Activated CD8-positive, alpha-beta memory T cell treated with anti-CD3 and anti-CD28 coated beads, Interleukin-2, amount 50 U/mL, for 48 hours (primary cell): ENCODE measurements around the gene STRIP2.
"Not testable (repeated sequence)": the region's sequence is repeated elsewhere in the genome, so short reads cannot be mapped to it uniquely, and the experiment has no call there.

Experiments
- DNase-seq: peaks from one replicate; pipeline ENCODE4 v3.0.0-alpha.2; 2020

Gene STRIP2

DNA sequence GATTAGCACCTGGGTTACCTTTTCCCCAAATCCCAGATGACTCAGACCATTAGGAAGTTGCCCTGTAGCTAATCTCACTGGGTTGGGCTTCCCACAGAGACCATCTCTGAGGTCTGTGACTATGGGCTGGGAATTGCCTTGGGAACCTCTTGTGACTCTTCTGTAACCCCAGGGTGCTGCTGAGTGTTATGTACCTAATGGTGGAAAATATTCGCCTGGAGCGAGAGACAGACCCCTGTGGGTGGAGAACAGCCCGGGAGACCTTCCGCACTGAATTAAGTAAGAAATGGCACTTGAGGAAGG lies 20.0 kb downstream of the STRIP2 start:
- no peak for DNase-seq

DNA sequence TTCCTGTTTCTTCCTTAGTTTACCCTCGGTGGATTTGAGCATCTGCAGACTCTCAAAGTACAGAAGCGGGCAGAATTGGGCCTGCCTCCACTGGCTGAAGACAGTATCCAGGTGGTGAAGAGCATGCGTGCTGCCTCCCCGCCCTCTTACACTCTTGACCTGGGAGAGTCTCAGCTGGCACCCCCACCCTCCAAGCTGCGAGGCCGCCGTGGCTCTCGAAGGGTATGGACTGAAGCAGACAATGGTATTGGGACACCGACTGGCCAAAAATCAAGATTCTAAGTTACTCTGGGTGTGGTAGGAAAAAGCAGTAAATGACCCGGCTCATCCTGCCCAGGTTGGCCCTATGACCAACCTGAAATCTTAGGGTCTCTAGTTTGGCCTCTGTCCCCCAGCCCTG lies 22.2 kb downstream of the STRIP2 start:
- DNase-seq, result no peak

DNA sequence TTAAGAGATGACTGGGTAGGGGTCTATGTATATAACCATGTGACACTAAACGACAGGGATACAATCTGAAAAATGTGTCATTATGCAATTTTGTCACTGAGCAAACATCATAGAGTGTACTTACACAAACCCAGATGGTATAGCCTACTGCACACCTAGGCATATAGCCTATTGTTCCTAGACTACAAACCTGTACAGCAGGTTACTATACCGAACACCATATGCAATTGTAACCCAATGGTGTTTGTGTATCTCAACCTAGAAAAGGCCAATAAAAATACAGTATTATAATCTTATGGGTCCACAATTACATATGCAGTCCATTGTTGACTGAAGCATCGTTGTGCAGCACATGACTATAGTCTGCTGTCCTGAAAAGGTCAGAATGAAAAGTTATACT lies 22.9 kb downstream of the STRIP2 start:
- no peak for DNase-seq

DNA sequence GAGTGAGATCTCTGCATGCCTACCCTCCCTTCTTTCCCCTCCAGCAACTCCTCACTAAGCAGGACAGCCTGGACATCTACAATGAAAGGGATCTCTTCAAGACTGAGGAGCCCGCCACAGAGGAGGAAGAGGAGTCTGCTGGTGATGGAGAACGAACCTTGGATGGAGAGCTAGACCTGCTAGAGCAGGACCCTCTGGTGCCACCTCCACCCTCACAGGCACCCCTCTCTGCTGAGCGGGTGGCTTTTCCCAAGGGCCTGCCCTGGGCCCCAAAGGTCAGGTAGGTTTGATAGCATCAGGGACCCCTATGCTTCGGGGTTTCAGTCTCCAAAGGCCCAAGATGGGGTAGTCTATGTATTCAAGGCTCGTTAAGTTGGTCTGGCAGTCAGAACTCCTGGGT lies 23.9 kb downstream of the STRIP2 start:
- no peak for DNase-seq

DNA sequence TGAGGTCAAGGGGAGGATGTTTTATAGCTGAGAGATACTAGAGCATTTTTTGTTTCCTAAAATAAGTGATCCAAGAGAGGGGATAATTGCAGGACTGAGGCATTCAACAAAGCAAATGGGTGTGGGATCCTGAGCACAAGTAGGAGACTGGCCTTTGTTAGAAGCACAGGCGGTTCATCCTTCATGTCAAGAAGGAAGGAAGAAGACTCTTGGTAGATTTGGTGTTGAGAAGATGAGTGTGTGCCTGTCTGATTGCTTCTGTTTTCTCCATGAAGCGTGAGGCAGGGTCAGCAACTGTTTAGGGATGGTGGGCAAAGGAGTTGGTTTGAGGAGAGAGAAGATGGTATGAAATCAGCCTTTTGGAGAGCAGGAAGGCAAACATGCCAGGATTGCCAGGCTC lies 27.6 kb downstream of the STRIP2 start:
- DNase-seq, result no peak

DNA sequence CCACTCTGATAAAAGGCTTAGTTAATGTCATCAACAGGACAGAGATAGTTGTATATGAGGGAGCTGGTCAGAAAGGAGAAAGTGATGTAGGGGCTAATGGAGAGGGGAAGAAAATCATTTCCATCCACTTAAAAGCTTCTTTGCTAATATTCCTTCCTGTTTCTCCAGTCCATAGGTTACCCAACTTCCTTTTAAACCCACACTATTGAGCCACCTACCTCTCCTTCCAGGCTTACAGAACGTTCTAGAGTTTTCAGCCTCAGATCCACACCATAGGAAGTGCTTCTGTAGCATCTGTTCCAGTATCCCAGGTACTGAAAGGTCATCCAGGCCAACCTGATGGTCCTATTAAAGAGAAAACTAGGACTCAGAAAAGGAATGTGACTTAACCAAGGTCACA lies 28.2 kb downstream of the STRIP2 start:
- DNase-seq, result no peak

DNA sequence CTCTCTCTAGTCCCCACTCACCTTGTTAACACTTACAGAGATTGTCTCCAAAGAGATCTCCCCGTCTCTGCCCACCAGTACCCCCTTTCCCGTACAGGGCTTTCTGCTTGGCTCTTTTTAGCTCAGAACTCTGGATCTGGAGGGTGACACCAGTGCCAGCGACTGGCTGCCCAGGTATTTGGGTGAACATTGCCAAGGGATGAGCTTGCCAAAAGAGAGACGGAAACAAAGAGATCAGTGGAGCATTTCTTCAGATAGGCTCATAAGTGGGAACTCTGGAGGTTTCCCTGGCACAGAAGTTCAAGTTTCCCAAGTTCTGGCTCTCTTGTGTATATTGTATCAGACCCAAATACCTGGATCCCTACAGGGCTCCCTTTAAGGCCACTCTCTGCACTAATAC lies 30.0 kb downstream of the STRIP2 start:
- no peak for DNase-seq

DNA sequence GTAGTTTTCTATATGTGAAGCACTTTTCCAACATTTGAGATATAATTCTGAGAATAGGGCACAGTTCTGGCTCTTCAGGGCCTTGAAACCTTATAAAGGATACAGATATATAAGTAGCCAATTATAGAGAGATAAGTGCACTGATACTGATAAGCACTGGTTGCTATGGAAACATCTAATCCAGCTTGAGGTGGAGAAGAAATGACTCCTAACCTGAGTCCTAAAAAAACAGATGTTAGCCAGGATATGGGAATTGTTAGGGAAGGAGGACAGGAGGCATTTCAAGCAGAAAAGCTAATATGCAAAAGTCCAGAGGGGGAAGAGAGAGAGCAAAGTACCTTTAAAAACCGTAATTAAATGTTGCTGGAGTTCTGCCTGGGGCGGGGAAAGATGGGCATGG lies 30.8 kb downstream of the STRIP2 start:
- DNase-seq, result no peak

DNA sequence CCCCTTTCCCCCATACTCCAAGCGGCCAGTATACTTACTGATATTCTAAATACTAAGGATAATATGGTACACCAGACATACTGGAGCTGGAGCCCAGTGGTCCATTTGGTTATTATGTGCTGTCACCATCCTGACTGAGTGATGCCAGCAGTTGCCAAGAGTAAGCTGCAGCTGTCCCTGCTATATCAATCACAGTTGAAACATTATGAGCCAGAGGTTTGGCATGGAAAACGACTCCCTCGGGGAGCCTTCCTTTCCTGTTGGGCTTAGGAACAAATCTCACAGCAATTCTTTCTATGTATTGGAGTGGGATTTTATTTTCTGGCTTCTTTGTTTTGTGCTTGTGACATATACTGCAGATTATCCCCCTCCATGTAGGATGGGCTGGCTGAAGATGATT lies 32.6 kb downstream of the STRIP2 start:
- no peak for DNase-seq

DNA sequence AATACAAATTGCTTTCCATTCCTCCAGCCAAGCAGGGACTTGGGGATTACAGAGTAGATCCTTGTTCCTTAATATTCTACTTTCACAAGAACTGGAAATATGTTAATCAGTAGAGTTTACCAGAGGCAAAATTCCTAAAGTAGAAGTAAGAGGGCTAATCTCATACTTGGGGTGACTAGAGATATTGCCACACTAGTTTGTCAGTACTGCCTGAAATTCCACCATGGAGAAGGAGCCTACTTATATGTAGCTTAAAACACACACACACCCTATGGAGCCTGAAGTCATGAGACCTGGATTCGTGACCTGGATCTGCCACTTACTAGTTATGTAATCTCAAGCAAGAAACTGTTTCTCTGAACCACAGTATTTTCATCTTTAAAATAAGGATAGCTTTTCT lies 33.9 kb downstream of the STRIP2 start:
- no peak for DNase-seq

DNA sequence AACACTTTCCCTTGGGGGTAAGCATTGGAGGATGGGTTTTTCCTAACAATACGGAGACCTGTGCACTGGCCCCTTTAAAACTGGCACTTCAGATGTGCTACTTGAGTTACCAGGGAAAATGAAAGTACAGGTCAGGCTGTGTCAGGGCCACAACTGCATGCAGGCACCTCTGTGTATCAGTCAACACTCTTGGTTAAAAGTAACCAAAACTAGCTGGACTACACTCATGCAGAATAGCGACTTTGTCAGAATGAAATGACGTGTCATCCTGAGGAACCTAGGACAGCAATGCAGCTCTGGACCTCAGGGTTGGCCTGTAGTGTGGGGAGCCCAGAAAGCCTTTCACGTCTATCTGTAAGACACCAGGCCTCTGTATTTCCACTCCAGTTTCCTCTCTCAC lies 34.3 kb downstream of the STRIP2 start:
- no peak for DNase-seq

DNA sequence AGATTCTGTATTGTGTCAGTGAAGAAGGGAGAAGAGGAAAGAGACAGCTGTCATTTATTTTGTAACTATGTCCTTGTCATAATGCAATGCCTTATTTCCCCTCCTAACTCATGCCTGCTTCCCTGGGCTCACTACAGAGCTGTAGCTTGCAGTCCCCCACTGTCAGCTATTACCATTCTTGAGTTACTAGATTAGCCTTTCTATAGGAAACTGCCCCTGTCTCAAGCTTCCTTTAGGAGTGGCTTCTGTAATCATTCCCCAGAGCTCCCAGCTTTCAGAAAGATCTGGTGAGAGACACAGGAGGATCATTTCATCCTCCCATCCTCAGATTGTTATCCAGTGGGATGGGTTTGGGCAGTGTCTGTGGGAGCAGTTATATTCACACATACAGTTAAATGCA lies 35.7 kb downstream of the STRIP2 start:
- no peak for DNase-seq

DNA sequence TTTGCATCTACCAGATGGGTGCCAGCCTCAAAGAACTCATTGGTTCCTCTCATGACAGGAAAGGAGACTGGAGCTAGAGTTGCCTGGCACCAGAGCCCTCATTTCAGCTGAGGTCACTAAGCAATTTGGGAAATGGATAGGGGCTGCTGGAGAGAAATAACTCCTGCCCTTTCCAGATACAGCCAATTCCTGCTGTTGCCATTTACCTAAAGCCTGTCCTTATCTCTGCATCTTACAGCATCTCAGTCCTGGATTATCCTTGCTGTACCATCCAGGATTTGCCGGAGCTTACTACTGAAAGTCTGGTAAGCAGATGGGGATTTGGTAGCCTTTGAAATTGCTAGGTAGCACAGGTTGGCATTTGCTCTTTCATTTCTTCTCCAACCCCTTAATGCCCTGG lies 36.2 kb downstream of the STRIP2 start:
- no peak for DNase-seq

DNA sequence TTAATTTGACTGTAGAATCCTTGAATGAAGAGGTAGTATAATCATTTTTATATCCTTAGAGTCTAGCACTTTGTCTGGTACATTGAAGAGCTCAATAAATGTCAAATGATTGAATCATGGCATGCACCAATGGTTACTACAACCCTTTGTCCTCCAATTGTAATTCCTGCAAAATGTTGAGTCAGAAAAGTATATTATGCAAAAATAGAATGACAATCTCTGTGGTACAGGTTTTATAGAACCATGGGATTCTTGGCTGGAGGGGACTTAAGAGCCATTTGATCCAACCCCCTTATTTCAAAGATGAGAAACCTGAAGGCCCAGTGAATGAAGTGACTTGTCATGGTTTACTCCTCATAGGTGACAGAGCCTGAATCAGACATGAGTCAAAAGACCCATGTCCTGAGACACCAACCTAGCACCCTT lies 37.2 kb downstream of the STRIP2 start:
- no peak for DNase-seq

DNA sequence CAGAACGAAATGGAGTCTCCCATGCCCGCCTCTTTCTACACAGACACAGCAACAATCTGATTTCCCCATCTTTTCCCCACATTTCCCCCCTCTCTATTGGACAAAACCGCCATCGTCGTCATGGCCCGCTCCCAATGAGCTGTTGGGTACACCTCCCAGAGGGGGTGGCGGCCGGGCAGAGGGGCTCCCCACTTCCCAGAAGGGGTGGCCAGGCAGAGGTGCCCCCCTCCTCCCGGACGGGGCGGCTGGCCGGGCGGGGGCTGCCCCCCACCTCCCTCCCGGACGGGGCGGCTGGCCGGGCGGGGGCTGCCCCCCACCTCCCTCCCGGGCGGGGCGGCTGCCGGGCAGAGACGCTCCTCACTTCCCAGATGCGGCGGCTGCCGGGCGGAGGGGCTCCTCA lies 41.7 kb downstream of the STRIP2 start:
- not testable (repeated sequence) for DNase-seq

DNA sequence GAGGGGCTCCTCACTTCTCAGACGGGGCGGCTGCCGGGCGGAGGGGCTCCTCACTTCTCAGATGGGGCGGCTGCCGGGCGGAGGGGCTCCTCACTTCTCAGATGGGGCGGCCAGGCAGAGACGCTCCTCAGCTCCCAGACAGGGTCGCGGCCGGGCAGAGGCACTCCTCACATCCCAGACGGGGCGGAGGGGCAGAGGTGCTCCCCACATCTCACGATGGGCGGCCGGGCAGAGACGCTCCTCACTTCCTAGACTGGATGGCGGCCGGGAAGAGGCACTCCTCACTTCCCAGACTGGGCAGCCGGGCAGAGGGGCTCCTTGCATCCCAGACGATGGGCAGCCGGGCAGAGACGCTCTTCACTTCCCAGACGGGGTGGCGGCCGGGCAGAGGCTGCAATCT lies 42.2 kb downstream of the STRIP2 start:
- not testable (repeated sequence) for DNase-seq

DNA sequence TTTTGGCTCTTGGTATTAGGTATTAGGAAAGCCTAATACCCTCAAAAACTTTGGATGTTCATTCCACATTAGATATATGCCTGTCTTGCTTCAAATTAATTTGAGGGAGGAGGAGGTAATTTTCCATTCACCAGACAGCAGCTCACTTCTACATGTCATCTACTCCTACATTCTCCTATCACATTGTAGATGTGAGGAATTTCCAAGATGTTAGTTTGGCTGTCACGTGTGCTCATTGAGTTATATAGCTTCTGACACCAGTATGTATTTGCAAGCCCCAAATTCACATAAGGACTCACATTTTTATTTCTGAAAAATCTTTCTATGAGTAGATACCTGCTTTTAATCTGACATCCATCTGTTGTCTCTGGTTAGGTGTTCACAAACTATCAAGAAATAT lies 45.6 kb downstream of the STRIP2 start:
- no peak for DNase-seq

DNA sequence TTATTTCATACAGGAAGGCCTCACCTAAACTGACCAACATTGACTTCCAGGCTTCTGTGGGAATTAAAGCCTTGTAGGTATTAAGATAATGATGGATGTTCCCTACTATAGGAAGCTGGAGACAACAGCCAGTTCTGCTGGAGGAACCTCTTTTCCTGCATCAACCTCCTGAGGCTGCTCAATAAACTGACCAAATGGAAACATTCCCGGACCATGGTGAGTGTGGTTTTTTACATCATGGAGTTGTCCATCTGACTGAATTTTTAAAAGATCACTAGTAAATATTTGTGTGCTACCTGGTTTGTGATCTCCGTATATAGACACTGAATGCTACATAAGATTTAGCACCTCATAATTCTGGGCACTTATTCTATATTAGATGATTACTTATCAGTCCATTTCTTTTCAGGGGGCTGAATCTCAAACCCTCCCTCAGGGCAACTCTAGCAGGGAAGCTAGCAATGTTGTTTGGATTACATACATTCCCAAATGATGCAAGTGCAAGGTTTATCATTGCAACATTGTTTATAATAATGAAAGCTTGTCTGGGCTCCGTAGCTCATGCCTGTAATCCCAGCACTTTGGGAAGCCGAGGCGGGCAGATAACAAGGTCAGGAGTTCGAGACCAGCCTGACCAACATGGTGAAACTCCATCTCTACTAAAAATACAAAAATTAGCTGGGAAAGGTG lies 46.6 kb downstream of the STRIP2 start:
- DNase-seq, result no peak

DNA sequence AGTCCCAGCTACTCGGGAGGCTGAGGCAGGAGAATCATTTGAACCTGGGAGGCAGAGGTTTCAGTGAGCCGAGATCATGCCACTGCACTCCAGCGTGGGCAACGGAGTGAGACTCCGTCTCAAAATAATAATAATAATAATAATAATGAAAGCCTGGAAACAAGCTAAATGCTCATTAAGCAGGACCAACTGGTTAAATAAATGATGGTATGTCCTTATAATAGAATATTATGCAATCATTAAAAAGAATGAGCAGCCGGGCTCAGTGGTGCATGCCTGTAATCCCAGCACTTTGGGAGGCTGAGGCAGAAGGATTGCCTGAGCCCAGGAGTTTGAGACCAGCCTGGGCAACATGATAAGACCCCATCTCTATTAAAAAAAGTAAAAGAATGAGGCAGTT lies 47.1 kb downstream of the STRIP2 start:
- DNase-seq, result not testable (repeated sequence)

DNA sequence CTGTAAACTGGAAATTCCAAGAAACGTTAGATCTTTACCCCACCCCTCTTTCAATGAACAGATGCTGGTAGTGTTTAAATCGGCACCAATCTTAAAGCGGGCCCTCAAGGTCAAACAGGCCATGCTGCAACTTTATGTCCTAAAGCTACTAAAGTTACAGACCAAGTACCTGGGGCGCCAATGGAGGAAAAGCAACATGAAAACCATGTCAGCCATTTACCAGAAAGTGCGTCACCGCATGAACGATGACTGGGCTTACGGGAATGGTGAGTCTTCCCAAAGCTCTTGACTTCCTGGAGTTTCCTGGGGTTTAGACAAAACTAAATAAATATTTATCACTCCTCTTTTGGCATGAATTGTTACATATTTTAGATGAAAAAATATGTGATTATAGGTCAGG lies 48.5 kb downstream of the STRIP2 start:
- DNase-seq, result no peak

DNA sequence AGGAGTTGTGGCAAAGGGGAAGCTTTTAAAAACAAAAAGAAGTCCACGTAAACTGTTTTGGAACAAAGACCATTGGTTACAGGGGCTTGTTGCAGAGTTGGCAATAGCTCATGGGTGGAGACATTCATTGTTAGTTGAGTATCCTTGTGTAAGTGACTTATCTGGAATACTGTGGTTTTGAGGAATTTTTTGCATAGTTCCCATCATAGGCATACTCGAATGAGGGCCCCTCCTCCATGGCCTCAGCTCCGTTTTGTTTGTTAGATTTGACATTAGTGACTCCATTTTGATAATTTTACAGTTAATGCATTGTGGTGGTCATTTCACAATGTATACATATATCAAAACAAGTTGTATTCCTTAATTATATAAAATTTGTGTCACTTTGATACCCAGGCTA lies 55.3 kb downstream of the STRIP2 start:
- DNase-seq, result no peak

DNA sequence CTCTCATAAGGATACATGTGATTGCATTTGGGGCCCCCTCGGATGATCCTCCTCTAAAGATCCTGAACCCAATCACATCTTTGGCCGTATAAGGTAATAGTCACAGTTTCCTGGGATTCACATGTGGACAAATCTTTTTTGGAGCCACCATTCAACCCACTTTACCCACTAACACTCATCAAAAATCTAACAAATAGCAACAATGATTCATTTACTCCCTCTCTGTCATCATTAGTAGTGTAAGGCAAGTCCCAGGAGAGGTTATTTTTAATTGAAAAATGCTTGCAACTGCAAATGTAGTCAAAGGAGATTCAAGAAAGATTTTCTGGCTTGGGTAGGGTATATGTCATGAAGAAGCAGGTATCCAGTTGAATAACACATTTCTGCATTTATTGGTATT lies 58.2 kb downstream of the STRIP2 start:
- no peak for DNase-seq

DNA sequence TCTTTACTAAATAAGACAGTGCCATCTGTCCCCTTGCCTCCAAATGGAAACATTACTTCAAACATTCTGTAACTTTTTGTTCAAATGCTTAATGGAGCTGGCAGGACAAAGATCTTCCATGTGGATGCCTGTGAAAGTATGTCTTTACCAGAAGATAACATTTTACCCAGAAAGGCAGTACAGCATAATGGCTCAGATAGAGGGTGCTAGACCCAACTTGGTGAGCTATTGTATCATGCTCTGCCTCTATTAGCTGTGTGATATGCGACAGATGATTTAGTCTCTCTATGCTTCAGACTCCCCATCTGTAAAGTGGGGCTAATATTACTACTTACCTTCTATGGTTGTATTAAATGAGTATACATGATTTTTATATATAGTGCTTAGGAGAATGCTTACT lies 59.3 kb downstream of the STRIP2 start:
- no peak for DNase-seq

DNA sequence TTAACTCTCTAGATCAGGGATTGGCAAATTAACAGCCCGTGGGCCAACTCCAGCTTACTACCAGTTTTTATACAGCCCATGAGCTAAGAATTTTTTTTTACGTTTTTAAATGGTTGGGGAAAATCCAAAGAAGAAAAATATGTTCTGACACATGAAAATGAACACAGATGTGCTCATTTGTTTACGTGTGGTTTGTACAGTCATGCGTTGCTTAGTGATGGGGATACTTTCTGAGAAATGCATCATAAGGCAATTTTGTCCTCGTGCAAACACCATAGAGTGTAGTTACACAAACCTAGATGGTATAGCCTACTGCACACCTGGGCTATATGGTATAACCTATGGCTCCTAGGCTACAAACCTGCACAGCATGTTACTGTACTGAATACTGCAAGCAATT lies 59.8 kb downstream of the STRIP2 start:
- DNase-seq, result no peak

DNA sequence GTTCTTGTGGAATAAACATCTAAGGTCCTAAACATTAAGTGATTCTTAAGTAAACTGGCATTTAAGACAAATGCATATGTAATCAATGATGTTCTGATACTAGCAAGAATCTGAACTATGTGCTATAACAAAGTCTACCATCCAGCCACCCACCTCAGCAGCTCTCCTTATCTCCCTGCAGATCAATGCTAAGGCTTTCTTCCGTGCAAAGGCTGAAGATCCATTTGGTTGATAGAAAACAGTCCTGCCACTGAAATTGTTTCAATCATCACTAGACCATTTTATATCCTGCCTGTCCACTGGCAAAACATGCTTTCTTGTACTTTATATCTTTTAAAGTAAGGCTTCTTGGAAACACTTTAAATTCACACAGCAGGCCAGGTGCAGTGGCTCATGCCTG lies 61.8 kb downstream of the STRIP2 start:
- DNase-seq, result no peak

DNA sequence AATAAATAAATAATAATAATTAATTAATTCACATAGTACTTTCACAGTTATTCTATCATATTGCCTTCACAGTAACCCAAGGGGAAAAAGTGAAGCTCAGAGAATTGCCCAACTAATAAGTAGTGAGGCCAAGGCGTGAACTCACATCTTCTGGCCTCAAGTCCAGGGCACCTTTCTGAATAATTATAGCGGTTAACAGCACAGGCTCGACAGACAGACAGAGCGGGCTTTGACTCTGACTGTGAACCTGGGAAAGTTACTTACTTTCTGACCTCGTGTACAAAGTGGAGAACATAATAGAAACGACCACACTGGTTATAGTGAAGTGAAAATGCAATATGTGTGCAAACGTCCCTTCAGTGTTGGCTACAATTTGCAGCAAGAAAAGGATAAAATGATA lies 62.4 kb downstream of the STRIP2 start:
- DNase-seq, result no peak
